Measurements from ENCODE around the gene CDC42. TPM values are rescaled to one million over a fixed set of nuclear protein-coding genes. Genes with fewer than 3 reads are reported as not detected.
A peak's percentile ranks its signal among the peaks of the same experiment; 100 is the strongest.
"Not testable (repeated sequence)": the region's sequence is repeated elsewhere in the genome, so short reads cannot be mapped to it uniquely, and the experiment has no call there.

Gene CDC42
- total and polyA plus RNA-seq, 2 experiments from 2014 or later, result 119 to 184 TPM

DNA sequence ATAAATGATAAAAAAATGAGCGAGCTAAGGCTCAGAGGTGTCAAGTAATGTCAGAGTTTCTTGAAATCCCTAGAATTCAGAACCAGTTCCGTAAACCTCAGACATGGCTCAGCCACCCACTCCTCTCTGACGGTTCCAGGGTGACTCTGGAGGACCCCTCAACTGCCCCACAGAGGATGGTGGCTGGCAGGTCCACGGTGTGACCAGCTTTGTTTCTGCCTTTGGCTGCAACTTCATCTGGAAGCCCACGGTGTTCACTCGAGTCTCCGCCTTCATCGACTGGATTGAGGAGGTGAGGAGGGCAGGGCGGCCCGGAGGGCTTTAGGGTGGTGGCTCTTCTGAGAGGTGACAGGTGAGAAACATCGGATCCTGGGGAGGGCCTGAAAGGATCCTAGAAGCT lies 42.9 kb upstream of the CDC42 start:
- ATAC-seq; DNase-seq (ENCODE audit: low spot score); H3F3A ChIP-seq (replicated peaks; ENCODE audit: low read depth); H3K79me2 ChIP-seq (replicated peaks; ENCODE audit: insufficient read depth); H2AFZ ChIP-seq; H3K4me1 ChIP-seq (ENCODE audit: insufficient read depth); H3K36me3 ChIP-seq (ENCODE audit: insufficient read depth); H3K36me3 Mint-ChIP-seq (ENCODE audit: low read depth); H3K4me1 Mint-ChIP-seq; H3K4me3 Mint-ChIP-seq; H3K27me3 Mint-ChIP-seq (ENCODE audit: insufficient read depth, low read depth, poor library complexity); H3K4me2 ChIP-seq; H3K27ac Mint-ChIP-seq; H3K27me3 ChIP-seq (ENCODE audit: insufficient read depth); H3K4me3 ChIP-seq; H3K9me3 Mint-ChIP-seq; H3K27ac ChIP-seq (ENCODE audit: low read depth); H3K9me2 ChIP-seq (ENCODE audit: insufficient read depth); H4K20me1 ChIP-seq (replicated peaks; ENCODE audit: insufficient read depth): not testable (repeated sequence)

GRCh38 chr1:22012752-22013151 lies 39.8 kb upstream of the CDC42 start:
- not testable (repeated sequence) for DNase-seq (ENCODE audit: low spot score); H3K4me1 ChIP-seq (ENCODE audit: insufficient read depth); H3K4me3 ChIP-seq; H3K9me3 Mint-ChIP-seq; H3K27me3 Mint-ChIP-seq (ENCODE audit: insufficient read depth, low read depth, poor library complexity); H3K27me3 ChIP-seq (ENCODE audit: insufficient read depth); ATAC-seq; H3K79me2 ChIP-seq (replicated peaks; ENCODE audit: insufficient read depth); H3K27ac ChIP-seq (ENCODE audit: low read depth); H3K27ac Mint-ChIP-seq; H3K4me1 Mint-ChIP-seq; H3K36me3 Mint-ChIP-seq (ENCODE audit: low read depth); H2AFZ ChIP-seq; H3K36me3 ChIP-seq (ENCODE audit: insufficient read depth); H3K4me2 ChIP-seq; H3K4me3 Mint-ChIP-seq; H3K9me2 ChIP-seq (ENCODE audit: insufficient read depth); H3F3A ChIP-seq (replicated peaks; ENCODE audit: low read depth); H4K20me1 ChIP-seq (replicated peaks; ENCODE audit: insufficient read depth)

GRCh38 chr1:22014575-22015206 lies 37.8 kb upstream of the CDC42 start:
- not testable (repeated sequence) for ATAC-seq, H3K27ac Mint-ChIP-seq

DNA sequence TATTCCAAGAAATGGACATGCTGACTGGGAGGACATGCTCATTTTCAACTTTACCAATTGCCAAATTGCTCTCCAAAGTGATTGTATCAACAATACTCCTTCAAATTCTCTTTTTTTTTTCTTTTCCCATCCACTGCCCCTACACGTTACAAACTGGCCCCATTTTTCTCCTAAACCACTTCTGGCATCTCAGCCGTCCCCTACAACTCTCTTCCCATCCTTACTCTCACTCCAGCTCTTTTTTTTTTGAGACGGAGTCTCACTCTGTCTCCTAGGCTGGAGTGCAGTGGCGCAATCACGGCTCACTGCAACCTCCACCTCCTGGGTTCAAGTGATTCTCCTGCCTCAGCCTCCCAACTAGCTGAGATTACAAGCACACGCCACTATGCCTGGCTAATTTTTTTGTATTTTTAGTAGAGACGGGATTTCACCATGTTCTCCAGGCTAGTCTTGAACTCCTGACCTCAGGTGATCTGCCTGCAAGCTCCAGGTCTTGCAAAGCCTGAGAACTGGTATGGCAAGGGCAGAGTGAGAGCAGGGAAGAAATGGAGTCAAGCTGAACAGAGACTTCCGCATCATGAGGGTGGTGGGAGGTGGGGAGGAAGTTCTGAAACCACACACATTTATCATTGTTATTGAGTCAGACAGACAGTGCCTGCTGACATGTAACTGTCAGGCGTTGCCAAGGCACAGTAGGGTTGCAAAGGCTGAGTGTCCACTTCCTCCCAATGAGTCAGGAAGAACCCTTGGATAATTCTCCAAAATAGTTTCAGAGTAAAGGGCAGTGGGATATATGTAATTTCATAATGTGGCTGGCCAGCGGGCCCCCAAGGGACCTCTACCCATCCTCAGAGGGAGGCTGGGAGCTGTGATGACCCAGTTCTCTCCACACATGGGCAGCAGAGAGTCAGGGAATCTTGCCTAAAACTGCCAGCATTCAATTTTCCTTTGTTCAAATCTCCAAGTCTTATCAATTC lies 33.6 kb upstream of the CDC42 start:
- H3K4me3 Mint-ChIP-seq, result no peak overlapping the region
- Histone ChIP-seq H3F3A (replicated peaks; ENCODE audit: low read depth) (peaks cover 2% of the 10 kb centered on the region), H2AFZ (no peak overlapping the region), H3K27me3 (ENCODE audit: insufficient read depth) (no peaks in the 10 kb centered on the region), H3K9me2 (ENCODE audit: insufficient read depth) (no peaks in the 10 kb centered on the region), H3K4me2 (no peak overlapping the region), H3K4me3 (no peak overlapping the region), H3K79me2 (replicated peaks; ENCODE audit: insufficient read depth) (no peaks in the 10 kb centered on the region), H3K4me1 (ENCODE audit: insufficient read depth) (peaks cover 3% of the 10 kb centered on the region), H4K20me1 (replicated peaks; ENCODE audit: insufficient read depth) (no peaks in the 10 kb centered on the region), H3K36me3 (ENCODE audit: insufficient read depth) (no peaks in the 10 kb centered on the region), H3K27ac (ENCODE audit: low read depth) (no peak overlapping the region)
- H3K4me1 Mint-ChIP-seq, result peaks cover 7% of the 10 kb centered on the region; the same call in 2 of the 3 replicates
- DNase-seq (ENCODE audit: low spot score), result peak; percentile 42
- H3K27me3 Mint-ChIP-seq (ENCODE audit: insufficient read depth, low read depth, poor library complexity), result peaks cover 10% of the 10 kb centered on the region
- TF ChIP-seq ETS1 (IDR thresholded peaks at IDR 0.05) (no peak), CTCF (conservative IDR thresholded peaks at IDR 0.05; ENCODE audit: low read depth in 2 of 2) (peak; percentile 47 to 56)
- no peak overlapping the region for H3K27ac Mint-ChIP-seq
- peak; percentile 44; the same call in 2 of the 3 replicates for ATAC-seq
- H3K9me3 Mint-ChIP-seq, result no peaks in the 10 kb centered on the region
- no peaks in the 10 kb centered on the region for H3K36me3 Mint-ChIP-seq (ENCODE audit: low read depth)

More at GRCh38 chr1:22014575-22015206, 37.8 kb upstream of the CDC42 start:
- not testable (repeated sequence) for H2AFZ ChIP-seq; H3F3A ChIP-seq (replicated peaks; ENCODE audit: low read depth); H3K4me1 ChIP-seq (ENCODE audit: insufficient read depth); H3K9me3 Mint-ChIP-seq; H3K27me3 ChIP-seq (ENCODE audit: insufficient read depth); H3K27me3 Mint-ChIP-seq (ENCODE audit: insufficient read depth, low read depth, poor library complexity); H3K9me2 ChIP-seq (ENCODE audit: insufficient read depth); H3K4me2 ChIP-seq; H3K4me3 Mint-ChIP-seq; H3K36me3 ChIP-seq (ENCODE audit: insufficient read depth); DNase-seq (ENCODE audit: low spot score); H4K20me1 ChIP-seq (replicated peaks; ENCODE audit: insufficient read depth); H3K4me3 ChIP-seq; H3K27ac ChIP-seq (ENCODE audit: low read depth); H3K36me3 Mint-ChIP-seq (ENCODE audit: low read depth); H3K4me1 Mint-ChIP-seq; H3K79me2 ChIP-seq (replicated peaks; ENCODE audit: insufficient read depth)
